HG03571 (cell line): ENCODE data around the gene PTPRU.

ENCODE experiments used
- ATAC-seq: cut with Tn5 transposase; IDR thresholded peaks from one replicate; pipeline ENCODE4 v1.9.1; 2021; ENCODE audit not compliant: unreplicated experiment

The PTPRU gene

DNA sequence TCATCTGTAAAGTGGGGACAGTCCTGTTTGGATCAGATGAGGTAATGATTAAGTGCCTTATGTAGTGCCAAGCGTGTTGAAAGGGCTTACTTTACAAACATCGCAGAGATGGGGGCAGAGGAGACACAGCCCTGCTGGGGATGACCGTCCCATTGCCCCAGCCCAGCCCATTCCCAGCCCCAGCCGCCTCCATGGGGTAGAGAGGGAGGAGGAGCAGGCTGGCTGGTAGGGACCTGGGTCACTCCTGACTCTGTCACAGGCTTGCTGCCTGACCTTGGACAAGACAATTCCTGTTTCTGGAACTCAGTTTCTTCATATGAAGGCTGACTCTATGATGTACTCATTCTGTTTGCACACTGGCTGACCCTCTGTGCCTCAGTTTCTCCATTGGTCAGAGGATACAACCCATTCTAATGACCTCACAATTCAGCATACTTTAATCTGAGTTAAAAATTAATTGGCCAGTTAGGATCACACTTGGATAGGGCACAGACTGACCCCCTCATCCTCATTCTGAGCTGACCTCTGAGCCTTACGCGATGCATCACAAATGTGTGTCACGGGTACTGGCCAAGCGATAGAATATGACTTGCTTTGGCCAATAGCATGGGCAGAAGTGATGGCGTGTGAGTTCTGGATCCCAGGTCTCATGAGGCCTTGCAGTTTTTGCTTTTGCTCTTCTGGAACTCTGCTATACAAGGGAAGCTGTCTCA is 91.1 kb downstream of the PTPRU start:
- no peak for ATAC-seq

DNA sequence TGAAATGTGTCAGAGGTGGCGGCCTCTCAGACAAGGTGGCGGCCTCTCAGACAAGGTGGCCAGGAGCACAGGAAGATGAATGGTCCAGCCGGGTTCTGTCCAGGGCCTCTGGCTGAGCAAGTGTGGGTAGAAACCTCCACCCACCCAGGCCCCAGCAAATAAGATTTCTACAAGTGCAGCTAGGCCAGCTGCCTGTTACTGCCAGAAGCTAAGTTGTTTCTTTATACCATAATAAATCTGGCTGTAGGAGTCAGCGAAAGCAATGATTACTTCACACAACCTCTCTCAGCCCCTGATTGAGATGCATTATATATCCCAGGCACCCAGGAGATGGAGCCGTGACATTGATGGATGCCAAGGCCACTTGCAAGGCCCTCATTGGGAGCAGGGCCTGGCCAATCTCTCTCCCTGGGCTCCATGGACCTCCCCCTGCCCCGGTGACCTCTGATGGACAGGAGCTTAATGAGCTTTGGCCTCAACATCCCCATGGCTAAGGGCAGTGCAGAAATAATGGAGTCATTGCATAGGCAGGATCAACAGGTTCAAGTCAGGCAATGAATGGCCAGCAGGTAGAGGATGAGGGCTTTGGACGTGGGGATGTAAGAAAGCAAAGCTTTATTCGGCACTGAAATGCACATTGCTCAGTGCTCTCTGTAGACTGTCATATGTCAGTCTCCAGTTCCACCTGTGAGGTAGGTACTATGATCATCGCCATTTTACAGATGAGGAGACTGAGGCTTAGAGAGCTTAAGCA is 92.9 kb downstream of the PTPRU start:
- no peak for ATAC-seq

DNA sequence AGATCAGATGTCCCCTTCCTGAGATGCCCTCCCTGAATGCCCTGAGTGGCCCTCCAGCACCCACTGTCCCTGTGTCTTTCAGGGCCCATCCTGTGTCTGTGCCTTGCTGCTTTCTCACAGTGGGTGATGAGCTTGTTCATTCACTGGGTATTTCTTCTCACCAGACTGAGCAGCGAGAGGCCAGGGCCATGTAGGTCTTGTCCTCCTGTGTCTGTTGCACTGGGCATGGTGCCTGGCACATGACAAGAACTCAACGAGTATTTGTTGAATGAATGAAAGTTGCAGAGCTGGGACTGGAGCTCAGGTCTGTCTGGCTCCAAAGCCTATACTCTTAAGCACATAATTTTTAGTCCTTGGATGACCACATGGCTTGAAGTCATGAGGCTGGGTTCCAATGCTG is 93.8 kb downstream of the PTPRU start:
- no peak for ATAC-seq

DNA sequence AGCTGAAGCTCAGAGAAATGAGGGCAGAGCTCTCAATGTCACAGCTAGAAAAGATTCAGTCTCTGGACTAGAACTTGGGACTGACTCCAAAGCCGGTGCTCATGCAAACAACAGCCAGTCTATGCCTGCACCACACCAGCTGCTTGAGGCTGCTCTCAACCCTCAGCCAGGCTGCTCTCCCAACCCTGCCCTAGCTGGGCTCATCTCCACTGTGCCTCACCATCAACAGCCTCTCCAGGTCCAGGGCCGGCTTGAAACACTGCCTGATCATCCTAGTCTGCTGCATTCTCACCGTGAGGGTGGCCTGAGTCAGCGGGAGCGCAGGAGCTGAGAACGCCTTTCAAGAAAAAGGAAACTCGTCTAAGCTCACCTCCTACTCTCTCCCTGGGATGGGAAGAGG is 94.5 kb downstream of the PTPRU start:
- no peak for ATAC-seq

DNA sequence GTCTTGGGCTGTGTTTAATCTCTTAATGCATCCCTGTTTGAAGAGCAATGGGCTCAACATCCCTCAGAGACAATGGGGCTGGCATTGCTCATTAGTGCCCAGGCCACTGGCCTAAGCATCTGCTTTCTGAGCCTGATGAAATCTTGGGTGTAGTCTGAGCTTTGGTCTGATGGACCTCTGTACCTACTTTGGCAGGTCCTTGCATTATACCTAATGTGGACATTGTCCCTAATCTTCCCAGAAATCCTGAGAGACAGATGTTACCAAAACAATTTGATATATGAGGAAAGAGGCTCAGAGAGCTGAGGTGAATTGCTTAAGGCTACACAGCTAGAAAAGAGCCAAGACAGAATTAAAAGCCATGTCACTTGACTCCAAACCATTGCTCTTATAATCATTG is 95.0 kb downstream of the PTPRU start:
- ATAC-seq, result no peak

DNA sequence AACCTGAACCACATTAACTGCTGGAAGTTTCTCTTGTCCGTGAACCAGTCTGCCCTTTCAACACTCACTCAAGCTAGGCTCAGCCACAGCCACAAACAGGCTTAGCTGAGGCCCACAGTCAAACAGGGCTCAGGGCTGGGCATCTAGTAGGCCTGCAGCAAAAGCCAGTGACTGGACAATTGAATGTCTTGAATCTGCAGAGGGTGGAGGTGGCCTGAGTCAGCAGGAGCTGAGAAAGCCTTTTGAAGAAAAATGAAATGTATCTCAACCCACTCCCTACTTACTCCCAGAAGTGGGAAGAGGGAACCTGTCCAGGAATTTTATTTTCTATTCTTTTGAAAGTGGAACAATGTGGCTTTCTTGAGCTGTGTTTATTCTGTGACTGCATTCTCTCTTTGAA is 95.4 kb downstream of the PTPRU start:
- no peak for ATAC-seq

DNA sequence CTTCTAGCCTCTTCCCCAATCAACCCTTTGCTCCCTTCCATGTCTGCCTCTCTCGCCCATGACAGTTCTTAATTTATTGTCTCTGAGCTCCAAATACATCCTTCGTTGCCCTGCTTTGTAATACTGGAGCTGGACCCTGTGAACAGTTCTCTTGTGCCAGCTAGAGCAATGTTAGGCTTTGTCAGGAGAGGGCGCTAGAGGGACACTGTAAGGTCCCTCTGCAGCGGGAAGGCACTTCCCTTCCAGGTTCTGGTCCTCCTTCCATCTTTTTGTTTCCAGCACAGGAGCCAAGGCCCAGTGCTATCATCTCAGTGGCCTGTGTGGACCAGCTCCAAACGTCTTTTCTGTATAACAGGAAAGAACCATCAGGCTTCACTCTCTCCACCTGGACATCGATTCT is 95.9 kb downstream of the PTPRU start:
- ATAC-seq, result no peak

DNA sequence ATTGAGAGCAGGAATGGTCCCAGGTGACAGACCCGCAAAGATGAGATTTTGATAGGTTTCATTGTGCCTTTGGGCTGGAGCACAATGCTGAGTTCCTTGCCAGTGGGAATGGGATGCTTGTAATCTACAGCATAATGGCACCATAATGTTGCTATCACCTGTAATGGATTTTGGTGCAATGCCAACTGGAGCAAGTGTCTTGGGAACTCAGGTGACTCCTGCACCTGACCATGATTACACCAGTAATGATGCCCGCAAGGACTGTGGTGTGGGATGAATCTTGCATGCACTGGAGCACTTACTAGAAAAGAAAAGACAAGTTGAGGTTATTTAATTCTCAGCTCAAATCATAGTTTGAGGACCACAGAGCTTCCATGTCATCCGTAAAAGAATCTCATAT is 96.7 kb downstream of the PTPRU start:
- no peak for ATAC-seq

DNA sequence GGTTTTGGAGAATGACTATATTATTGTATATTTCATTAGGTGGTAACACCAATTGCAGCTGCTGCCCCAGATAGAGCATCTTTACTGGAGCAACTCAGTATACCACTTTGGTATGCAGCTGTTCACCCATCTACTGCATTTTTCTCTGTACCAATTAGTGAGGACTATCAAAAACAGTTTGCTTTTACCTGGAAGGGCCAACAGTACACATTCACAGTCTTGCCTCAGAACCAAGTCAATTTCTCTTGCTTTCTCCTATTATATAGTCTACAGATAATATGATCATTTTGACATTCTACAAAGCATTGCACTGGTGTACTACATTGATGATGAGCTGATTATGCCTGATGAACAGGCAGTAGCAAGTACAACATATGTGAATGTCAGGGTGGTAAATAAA is 99.3 kb downstream of the PTPRU start:
- no peak for ATAC-seq

DNA sequence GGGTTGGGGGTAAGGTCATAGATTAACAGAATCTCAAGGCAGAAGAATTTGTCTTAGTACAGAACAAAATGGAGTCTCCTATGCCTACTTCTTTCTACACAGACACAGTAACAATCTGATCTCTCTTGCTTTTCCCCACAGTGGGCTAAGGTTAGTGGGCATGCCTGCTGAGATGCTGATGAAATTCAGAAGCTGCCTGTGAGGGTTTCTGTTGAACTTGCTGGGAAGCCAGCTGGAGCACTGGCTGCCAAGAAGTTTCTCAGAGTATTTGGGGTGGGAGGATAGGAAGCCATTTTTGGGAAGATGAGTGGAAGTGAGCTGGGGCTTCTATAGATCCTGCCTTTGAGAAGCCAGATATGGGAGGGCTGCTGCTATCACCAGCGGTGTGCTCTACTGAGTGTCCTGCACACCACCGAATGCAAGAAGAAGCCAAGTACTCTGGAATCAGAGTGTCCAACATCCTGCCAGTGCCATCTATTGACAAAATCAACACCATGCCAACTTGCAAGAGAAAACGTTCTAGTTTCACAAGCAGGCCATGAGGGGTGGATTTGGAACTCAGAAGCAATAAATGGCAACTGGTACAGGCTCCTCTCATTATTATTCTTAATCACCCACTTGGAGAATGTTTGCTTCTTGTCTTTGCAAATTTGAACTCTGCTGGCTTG is 102.7 kb downstream of the PTPRU start:
- no peak for ATAC-seq

DNA sequence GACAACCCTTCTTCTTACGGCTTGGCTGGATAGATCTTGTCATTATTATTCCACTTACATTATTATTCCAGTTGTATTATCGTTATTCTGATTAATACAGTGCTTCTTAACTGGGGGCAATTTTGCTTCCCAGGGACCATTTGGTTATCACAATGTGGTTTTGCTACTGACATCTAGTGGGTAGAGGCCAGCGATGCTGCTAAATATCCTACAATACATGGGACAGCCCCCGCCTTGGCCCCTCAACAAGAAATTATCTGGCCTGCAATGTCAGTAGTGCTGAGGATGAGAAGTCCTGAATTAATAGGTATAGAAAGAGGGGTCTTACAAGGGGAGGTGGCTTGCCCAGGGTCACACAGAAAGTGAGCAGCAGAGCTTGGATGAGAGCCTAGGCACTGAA is 105.6 kb downstream of the PTPRU start:
- no peak for ATAC-seq

DNA sequence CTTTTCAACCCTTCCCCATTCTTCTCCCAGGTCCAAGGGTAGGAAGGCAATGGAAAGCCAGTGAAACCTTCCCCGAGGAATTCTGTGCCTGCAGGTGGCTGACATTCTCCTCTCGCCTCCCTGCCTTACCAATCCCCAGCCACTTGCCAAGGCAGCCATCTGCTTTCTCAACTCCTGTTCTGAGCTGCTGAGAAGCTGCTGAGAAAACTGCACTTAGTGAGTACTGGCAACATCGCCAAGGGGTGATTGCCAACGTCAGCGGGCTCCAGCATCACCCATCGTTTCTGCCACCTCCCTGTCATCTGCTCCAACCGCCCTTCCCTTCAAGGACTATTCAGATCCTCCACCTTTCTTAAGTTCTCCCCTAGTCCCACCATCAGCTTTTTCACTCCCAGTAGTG is 106.0 kb downstream of the PTPRU start:
- ATAC-seq, result no peak

DNA sequence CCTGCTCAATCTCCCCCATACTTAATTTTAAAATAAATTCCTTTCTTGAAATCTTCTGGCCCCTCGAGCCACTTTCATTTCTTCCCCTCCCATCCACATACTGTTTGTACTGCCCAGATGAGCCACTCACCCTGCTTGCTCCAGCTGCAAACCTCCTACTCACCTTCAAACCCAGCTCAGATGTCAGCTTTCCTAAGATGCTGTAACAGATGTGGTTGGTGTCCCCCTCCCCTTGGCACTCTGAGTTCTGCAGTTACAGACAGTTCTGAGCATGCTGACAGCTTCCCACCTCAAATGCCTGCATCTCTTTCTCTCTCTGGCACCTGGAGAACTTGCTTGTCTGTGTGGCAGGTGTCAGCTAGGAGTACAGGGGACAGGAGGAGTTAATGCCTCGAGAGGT is 106.7 kb downstream of the PTPRU start:
- ATAC-seq, result no peak

DNA sequence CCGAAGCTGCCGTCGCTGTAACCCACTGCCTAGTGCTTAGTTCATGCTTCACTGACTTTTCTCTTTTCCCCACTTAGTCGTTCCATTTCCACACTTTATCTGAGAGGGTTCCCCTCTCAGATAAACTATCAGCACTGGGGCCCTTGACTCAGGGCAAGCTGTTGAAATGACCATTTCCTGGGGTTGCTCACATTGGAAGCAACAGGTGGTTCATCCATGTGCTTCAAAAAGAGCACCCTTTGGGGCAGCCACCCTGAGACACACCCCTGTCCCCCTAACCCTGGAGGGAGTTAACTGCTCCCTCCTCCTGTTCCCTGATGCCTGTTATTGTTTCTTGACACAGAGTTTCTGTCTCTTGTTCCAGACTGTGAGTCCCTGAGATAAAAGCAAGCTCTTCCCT is 107.2 kb downstream of the PTPRU start:
- no peak for ATAC-seq

DNA sequence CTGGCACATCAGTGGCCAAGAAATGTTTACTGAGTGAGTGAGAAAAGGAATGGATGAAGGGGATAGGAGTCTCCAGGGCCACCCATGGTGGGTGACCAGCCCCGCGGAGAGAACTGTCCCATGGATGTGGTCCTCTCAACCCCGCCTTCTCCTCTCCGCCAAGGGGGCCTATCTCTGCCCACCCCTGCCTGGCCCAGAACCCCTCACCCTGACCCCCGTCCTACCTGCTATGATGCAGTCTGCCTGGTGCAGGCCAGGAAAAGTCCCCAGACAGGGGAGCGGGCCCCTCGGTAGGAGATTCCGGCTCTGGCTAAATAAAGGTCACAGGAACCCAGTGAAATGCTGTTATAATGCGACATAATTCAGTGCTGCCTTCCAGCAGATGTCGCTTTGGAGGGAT is 107.6 kb downstream of the PTPRU start:
- no peak for ATAC-seq

DNA sequence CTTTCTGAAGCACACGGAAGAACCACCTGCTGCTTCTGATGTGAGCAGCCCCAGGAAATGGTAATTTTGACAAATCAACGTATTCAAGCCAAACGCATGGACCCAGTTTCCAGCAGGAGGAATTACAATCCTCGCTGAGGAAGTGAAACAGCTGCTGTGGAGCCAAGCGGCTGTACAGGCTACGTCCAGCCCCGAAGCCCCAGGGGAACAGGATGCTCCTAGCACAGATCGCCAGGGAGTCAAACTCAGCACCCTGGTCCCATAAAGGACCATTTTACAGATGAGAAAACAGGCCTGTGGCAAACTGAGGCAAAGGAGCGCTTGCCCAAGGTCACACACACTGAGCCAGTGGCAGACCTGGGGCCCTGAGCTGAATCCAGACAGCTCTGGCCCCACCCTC is 108.0 kb downstream of the PTPRU start:
- ATAC-seq, result no peak

DNA sequence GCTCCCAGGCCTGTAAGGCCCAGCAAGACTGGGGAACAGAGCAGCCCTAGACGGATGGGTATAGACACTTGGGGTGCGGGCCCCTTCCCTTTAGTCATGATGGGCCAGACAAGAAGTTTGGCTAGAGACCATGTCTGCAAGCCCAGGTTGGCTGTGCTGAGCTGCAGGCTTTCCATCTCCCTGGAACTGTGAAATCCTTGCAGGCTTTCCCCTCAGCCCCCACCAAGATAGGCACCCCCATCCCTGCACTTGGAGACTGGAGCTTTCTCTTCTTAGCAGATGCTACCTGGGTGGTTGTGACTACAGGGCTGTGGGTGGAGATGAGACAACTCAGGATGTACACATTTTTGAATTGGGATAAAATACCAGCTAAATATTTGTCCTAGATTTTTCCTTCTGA is 110.3 kb downstream of the PTPRU start:
- no peak for ATAC-seq

DNA sequence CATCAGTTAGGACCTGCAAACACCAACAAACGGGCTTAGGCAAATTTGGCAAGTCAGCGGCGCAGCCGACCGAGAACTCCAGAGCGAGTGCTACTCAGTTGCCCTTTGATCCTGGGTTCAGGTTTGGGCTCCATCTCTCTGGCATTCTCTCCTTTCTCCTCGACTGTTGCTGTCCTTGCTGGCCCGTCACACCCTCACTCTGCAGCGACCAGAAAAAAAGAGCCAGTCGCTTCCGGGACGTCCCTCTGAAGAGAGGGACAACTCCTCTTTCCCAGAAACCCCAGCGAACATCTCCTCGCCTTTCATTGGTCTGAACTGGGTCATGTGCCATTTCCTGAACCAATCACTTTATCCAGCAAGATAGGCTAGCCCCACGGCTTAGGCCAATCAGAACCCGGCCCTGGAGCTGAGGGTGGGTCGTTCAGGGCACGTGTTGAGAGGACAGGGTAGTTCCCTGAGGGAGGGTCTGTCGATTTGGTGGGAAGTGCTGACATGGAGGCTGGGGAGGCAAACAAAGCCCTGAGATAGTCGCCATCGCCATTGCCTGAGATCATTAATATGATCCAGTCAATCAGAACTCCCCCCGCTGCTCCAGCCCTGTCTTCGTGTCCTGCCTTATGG is 113.7 kb downstream of the PTPRU start:
- no peak for ATAC-seq

DNA sequence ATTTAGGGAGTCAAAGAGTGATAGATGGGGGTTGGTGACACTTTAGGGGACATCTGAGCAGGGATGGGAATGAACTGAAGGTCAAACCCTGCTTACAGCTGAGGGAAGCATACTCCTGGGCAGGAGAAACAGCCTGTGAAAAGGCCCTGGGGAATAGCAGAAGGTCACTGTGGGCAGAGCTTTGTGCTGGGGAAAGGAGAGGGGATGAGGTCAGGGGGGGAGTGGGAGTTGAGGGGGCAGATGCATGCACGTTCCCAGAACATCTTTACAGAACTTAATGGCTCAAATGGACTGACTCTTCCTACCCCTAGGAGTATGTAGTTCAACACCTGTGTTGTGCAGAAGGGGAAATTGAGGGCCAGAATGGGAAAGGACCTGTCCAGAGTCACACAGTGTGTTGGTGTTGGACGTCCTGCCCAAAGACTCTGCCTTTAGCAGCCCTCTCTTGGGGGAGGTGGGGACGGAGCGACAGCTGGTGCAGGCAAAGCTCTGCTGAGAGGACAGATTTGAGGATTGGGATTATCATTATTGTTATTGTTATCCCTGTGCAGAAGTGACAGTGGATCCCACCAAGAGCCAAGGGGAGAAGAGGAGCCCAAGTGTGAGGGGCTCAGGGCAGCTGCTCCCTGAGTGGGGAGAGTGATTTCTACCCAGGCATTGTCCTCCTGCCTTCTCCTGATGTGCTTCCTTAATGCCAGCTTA is 116.5 kb downstream of the PTPRU start:
- no peak for ATAC-seq

DNA sequence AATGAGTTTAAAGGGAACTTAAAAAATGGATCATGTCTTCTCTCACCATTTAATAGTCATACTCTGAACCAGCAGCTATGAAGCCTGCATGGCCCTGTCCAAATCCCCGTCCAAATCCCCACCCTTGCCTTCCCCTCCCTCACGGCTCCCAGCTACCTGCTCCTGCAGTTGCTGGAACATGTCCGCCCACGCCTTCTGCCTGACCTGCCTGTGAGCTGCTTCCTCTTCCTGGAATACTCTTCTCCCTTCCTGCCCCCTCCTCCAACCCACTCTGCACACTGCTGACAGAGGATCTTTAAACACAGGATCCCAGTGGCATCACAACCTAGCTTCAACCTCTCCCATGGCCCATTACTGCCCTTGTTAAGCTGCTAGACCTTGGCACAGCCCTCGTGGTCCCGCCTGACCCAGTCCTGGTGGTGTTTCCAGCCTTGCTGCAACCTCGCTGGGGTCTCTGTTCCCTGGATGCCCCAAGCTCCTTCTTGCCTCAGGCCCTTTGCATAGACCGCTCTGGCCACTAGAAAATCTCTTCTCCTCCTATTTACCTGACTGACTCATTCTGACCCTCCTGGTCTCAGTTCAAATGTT is 118.3 kb downstream of the PTPRU start:
- ATAC-seq, result no peak

DNA sequence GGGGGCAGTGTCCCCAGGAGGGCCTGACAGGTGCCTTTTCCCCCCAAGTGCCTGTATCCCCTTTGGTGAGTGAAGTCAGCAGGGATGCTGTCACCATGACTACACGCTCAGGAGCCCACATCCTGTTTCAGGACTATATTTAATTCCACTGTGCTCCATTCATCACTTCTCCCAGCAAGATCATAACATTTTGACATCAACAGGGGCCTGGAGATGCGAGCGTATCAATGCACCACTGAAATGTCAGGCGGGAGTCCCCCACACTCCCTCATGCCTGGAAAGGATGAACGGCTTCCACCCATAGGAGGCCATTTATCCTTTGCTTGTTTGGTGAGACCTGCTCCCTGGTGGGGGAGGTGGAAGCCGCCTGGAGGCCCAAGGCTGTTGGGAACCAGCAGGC is 119.1 kb downstream of the PTPRU start:
- ATAC-seq, result no peak
